Stomach (tissue), 4 donors: ENCODE measurements around the gene RIPK1.

Experiments
- EP300 ChIP-seq: sonication (generic); formaldehyde crosslinking; IDR thresholded peaks from one replicate; pipeline ENCODE4 v1.6.1; 2017; ENCODE audit warnings: antibody characterized with exemption
- POLR2AphosphoS5 ChIP-seq, 3 donors: sonication (generic); formaldehyde crosslinking; IDR thresholded peaks; one replicate each; pipeline ENCODE4 v1.6.1; 2016; ENCODE audit warnings: antibody characterized with exemption in 3 of 3

- TF ChIP-seq POLR2AphosphoS5 (IDR thresholded peaks at IDR 0.05) (no peak), EP300 (no peak)
Measured at GRCh38 chr6:3039384-3039783, 28.9 kb upstream of the RIPK1 start.
